Measurements from ENCODE around the gene TWIST2.

Gene TWIST2

GRCh38 chr2:238838786-238839327, 9.0 kb upstream of the TWIST2 start:
- no peak for DNase-seq (ENCODE audit: low read depth in 2 of 2)

- no peak for DNase-seq (ENCODE audit: low read depth in 2 of 2)
Observed at GRCh38 chr2:238839428-238839827, 8.5 kb upstream of the TWIST2 start.

- DNase-seq (ENCODE audit: low read depth in 2 of 2), result no peak
Observed at GRCh38 chr2:238841542-238842164, 6.2 kb upstream of the TWIST2 start.

GRCh38 chr2:238843476-238843875, 4.4 kb upstream of the TWIST2 start:
- DNase-seq (ENCODE audit: low read depth in 2 of 2), result no peak

- DNase-seq (ENCODE audit: low read depth in 2 of 2), result no peak
Observed at GRCh38 chr2:238845583-238846377, 2.1 kb upstream of the TWIST2 start.

- DNase-seq (ENCODE audit: low read depth in 2 of 2), result no peak
Observed at GRCh38 chr2:238846378-238846627, 1.6 kb upstream of the TWIST2 start.

- DNase-seq (ENCODE audit: low read depth in 2 of 2), result no peak
Observed at GRCh38 chr2:238846628-238847418, 1.1 kb upstream of the TWIST2 start.

GRCh38 chr2:238847419-238847801, 475 bp upstream of the TWIST2 start:
- DNase-seq (ENCODE audit: low read depth in 2 of 2), result no peak

GRCh38 chr2:238848691-238848975, 748 bp downstream of the TWIST2 start:
- DNase-seq (ENCODE audit: low read depth in 2 of 2), result no peak

- DNase-seq (ENCODE audit: low read depth in 2 of 2), result no peak
Observed at GRCh38 chr2:238848976-238849853, 1.3 kb downstream of the TWIST2 start.

- DNase-seq (ENCODE audit: low read depth in 2 of 2), result no peak
Observed at GRCh38 chr2:238850091-238850490, 2.2 kb downstream of the TWIST2 start.

GRCh38 chr2:238851026-238851425, 3.1 kb downstream of the TWIST2 start:
- DNase-seq (ENCODE audit: low read depth in 2 of 2), result no peak

GRCh38 chr2:238851761-238852160, 3.9 kb downstream of the TWIST2 start:
- DNase-seq (ENCODE audit: low read depth in 2 of 2), result no peak

GRCh38 chr2:238852206-238852869, 4.5 kb downstream of the TWIST2 start:
- no peak for DNase-seq (ENCODE audit: low read depth in 2 of 2)

GRCh38 chr2:238853218-238853617, 5.3 kb downstream of the TWIST2 start:
- no peak for DNase-seq (ENCODE audit: low read depth in 2 of 2)

GRCh38 chr2:238853721-238854120, 5.8 kb downstream of the TWIST2 start:
- DNase-seq (ENCODE audit: low read depth in 2 of 2), result no peak

GRCh38 chr2:238854246-238854645, 6.4 kb downstream of the TWIST2 start:
- DNase-seq (ENCODE audit: low read depth in 2 of 2), result no peak

GRCh38 chr2:238854699-238855229, 6.9 kb downstream of the TWIST2 start:
- DNase-seq (ENCODE audit: low read depth in 2 of 2), result no peak

- DNase-seq (ENCODE audit: low read depth in 2 of 2), result no peak
Observed at GRCh38 chr2:238855299-238855698, 7.4 kb downstream of the TWIST2 start.

- DNase-seq (ENCODE audit: low read depth in 2 of 2), result no peak
Observed at GRCh38 chr2:238855891-238856580, 8.2 kb downstream of the TWIST2 start.

Measured in stimulated activated CD8-positive, alpha-beta memory T cell treated with anti-CD3 and anti-CD28 coated beads, Interleukin-15, amount 100 ng/mL, for 48 hours (primary cell).